ES-I3 (cell line): ENCODE measurements around the gene MPZL1.

Source experiments
- H3K36me3 ChIP-seq: 2 replicates; pipeline ENCODE4 v1.6.1; 2013; ENCODE audit warnings: mild to moderate bottlenecking, low read length, control low read depth, moderate library complexity; ENCODE audit not compliant: insufficient read depth
- H3K4me1 ChIP-seq: 2 replicates; pipeline ENCODE4 v1.6.1; 2013; ENCODE audit warnings: mild to moderate bottlenecking, control low read depth, low read length; ENCODE audit not compliant: insufficient read depth
- H3K9ac ChIP-seq: 2 replicates; pipeline ENCODE4 v1.6.1; 2013; ENCODE audit warnings: low read depth, mild to moderate bottlenecking, low read length, moderate library complexity
- H3K9me3 ChIP-seq: 2 replicates; pipeline ENCODE4 v1.6.1; 2013; ENCODE audit warnings: mild to moderate bottlenecking, low read length, moderate library complexity; ENCODE audit not compliant: control insufficient read depth, insufficient read depth

The MPZL1 gene

GRCh38 chr1:167757433-167758309 lies 35.9 kb downstream of the MPZL1 start:
- Histone ChIP-seq H3K9ac (no peak overlapping the region), H3K9me3 (no peaks in the 10 kb centered on the region), H3K4me1 (no peaks in the 10 kb centered on the region), H3K36me3 (no peaks in the 10 kb centered on the region)

DNA sequence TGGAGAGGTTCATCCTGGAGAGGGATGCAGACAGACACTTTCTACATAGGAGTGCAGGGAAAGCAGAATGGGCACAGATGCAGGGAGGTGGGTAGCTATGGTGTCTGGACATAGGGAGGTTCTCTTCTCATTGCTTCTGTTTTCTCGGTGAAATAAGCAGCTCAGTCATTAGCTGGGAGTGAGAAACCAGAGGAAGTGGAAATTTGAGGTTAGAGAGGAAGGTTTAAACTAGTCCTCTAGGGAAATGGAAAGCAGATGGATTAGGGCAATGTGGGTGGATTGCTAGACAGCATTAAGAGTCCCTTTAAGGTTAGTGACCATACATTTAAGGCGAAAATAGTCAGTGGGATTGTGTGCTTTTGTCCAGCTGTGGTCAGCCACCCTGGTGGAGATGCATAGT lies 39.6 kb downstream of the MPZL1 start:
- Histone ChIP-seq H3K9me3 (no peaks in the 10 kb centered on the region), H3K36me3 (no peaks in the 10 kb centered on the region), H3K4me1 (no peaks in the 10 kb centered on the region), H3K9ac (no peak overlapping the region)

- H3K4me1 ChIP-seq: no peaks in the 10 kb centered on the region
- H3K9me3 ChIP-seq: no peaks in the 10 kb centered on the region
- H3K36me3 ChIP-seq: no peaks in the 10 kb centered on the region
- no peak overlapping the region for H3K9ac ChIP-seq
These were observed 40.4 kb downstream of the MPZL1 start for GRCh38 chr1:167762061-167762746.

GRCh38 chr1:167763525-167764220 lies 41.9 kb downstream of the MPZL1 start:
- H3K9me3 ChIP-seq: no peaks in the 10 kb centered on the region
- H3K9ac ChIP-seq: no peak overlapping the region
- H3K4me1 ChIP-seq: no peaks in the 10 kb centered on the region
- peaks cover 5% of the 10 kb centered on the region; the same call in 1 of the 2 replicates for H3K36me3 ChIP-seq

GRCh38 chr1:167764458-167765330 lies 42.9 kb downstream of the MPZL1 start:
- Histone ChIP-seq H3K9ac (no peak overlapping the region), H3K9me3 (no peaks in the 10 kb centered on the region), H3K36me3 (peaks cover 5% of the 10 kb centered on the region; the same call in 1 of the 2 replicates), H3K4me1 (no peaks in the 10 kb centered on the region)

DNA sequence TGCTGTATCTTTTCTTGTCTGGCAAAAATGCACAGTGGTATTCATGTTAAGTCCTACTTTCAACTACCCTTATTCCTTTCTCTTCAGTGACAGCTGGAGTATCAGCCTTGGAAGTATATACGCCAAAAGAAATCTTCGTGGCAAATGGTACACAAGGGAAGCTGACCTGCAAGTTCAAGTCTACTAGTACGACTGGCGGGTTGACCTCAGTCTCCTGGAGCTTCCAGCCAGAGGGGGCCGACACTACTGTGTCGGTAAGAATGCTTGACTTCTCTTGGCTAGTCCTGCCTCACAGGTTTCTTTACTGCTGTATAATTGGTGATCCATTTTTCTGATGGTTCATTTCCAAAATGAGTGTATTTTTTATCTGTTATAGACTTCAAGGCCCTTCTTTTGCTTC lies 43.7 kb downstream of the MPZL1 start:
- H3K36me3 ChIP-seq: peaks cover 5% of the 10 kb centered on the region
- H3K9me3 ChIP-seq: no peaks in the 10 kb centered on the region
- H3K9ac ChIP-seq: no peak overlapping the region
- no peaks in the 10 kb centered on the region for H3K4me1 ChIP-seq

DNA sequence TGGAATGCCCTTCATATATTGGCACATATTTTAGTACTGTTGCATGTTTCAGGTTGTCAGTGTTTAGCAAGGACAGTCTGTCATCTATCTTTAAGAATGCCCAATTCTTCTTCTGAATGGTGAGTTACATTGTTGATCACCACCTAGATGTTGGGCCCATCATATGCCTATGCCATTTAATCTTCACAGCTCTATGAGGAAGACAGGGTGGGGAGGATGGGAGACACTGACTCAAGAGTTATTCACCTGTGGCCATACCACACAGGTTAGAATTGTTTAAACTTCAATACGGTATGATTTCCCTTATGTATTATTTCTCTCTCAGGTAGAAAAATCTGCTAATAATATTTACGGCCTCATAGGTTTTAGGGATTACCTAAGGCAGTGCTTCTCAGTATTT lies 44.8 kb downstream of the MPZL1 start:
- Histone ChIP-seq H3K4me1 (no peaks in the 10 kb centered on the region), H3K9ac (no peak overlapping the region), H3K36me3 (peaks cover 5% of the 10 kb centered on the region), H3K9me3 (no peaks in the 10 kb centered on the region)

DNA sequence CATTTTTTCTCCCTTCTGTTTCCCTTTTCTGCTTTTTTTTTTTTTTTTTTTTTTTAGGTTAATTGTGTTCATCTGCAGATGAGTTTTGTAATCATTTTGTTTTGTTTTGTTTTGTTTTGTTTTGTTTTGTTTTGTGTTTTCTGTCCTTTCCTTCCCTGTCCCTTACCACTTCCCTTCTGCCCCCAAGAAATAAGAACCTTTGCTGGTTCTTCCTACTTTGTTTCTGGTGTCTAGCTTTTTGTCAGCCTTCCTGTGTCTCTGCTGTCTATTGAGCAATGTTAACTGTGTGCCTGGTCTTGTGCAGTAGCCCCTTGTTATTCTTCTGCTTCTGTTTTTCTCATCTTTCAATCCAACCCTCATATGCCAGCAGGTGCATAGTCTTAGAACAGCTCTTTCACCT lies 46.0 kb downstream of the MPZL1 start:
- Histone ChIP-seq H3K9ac (no peak overlapping the region), H3K9me3 (no peaks in the 10 kb centered on the region), H3K36me3 (peaks cover 5% of the 10 kb centered on the region), H3K4me1 (no peaks in the 10 kb centered on the region)

DNA sequence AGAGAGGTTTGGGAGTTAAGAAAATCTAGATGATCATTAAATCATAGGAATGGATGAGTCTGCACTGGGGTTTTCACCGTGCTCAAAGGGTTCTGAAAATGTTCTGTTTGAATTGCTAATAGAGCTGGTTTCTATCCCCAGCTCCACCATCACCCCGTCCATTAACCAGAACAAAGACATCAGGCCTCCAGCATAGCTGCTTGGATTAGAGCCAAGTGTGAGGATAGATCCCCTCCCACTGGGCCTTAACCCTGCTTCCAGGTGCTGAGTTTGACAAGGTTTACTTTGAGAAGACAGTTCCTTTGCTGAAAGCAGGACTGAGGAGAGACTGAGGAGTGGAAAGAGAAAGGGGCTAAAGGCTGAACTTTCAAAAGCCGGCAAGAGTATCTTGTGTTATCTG lies 48.3 kb downstream of the MPZL1 start:
- Histone ChIP-seq H3K9ac (no peak overlapping the region), H3K4me1 (no peaks in the 10 kb centered on the region), H3K36me3 (peaks cover 5% of the 10 kb centered on the region), H3K9me3 (no peaks in the 10 kb centered on the region)

- H3K4me1 ChIP-seq: no peaks in the 10 kb centered on the region
- H3K9me3 ChIP-seq: no peaks in the 10 kb centered on the region
- peaks cover 8% of the 10 kb centered on the region for H3K36me3 ChIP-seq
- no peak overlapping the region for H3K9ac ChIP-seq
These were observed 50.7 kb downstream of the MPZL1 start for GRCh38 chr1:167772436-167772835.

- Histone ChIP-seq H3K9me3 (no peaks in the 10 kb centered on the region), H3K36me3 (peaks cover 5% of the 10 kb centered on the region), H3K4me1 (no peaks in the 10 kb centered on the region), H3K9ac (no peak overlapping the region)
These were observed 51.7 kb downstream of the MPZL1 start for GRCh38 chr1:167773516-167773915.

GRCh38 chr1:167774710-167775109 lies 52.9 kb downstream of the MPZL1 start:
- no peak overlapping the region for H3K9ac ChIP-seq
- H3K36me3 ChIP-seq: peaks cover 5% of the 10 kb centered on the region
- H3K9me3 ChIP-seq: no peaks in the 10 kb centered on the region
- H3K4me1 ChIP-seq: no peaks in the 10 kb centered on the region

GRCh38 chr1:167775178-167775577 lies 53.4 kb downstream of the MPZL1 start:
- H3K4me1 ChIP-seq: no peaks in the 10 kb centered on the region
- no peaks in the 10 kb centered on the region for H3K9me3 ChIP-seq
- H3K9ac ChIP-seq: no peak overlapping the region
- H3K36me3 ChIP-seq: peaks cover 5% of the 10 kb centered on the region

- Histone ChIP-seq H3K9ac (no peak overlapping the region), H3K4me1 (no peaks in the 10 kb centered on the region), H3K36me3 (peaks cover 5% of the 10 kb centered on the region), H3K9me3 (no peaks in the 10 kb centered on the region)
These were observed 54.4 kb downstream of the MPZL1 start for GRCh38 chr1:167776151-167776550.
